OCI-M2 (cell line): ENCODE results near the gene SLC22A4.

Source experiments
- DNase-seq: peaks from one replicate; lab custom pipeline; 2025; ENCODE audit not compliant: unreplicated experiment; lab: John Stamatoyannopoulos, UW

SLC22A4 gene

GRCh38 chr5:132371603-132371994 is 77.4 kb downstream of the SLC22A4 start:
- no peak for DNase-seq

- DNase-seq: no peak
These were observed 77.9 kb downstream of the SLC22A4 start for GRCh38 chr5:132372127-132372526.

GRCh38 chr5:132372542-132372941 is 78.3 kb downstream of the SLC22A4 start:
- DNase-seq: no peak

- no peak for DNase-seq
These were observed 81.8 kb downstream of the SLC22A4 start for GRCh38 chr5:132375957-132376356.

- no peak for DNase-seq
These were observed 82.8 kb downstream of the SLC22A4 start for GRCh38 chr5:132376694-132377641.

- DNase-seq: no peak
These were observed 83.5 kb downstream of the SLC22A4 start for GRCh38 chr5:132377738-132378137.

- no peak for DNase-seq
These were observed 84.4 kb downstream of the SLC22A4 start for GRCh38 chr5:132378580-132378979.

- no peak for DNase-seq
These were observed 85.9 kb downstream of the SLC22A4 start for GRCh38 chr5:132380047-132380446.

- DNase-seq: no peak
These were observed 86.5 kb downstream of the SLC22A4 start for GRCh38 chr5:132380741-132381140.

- no peak for DNase-seq
These were observed 87.4 kb downstream of the SLC22A4 start for GRCh38 chr5:132381614-132382013.

GRCh38 chr5:132383261-132383660 is 89.1 kb downstream of the SLC22A4 start:
- no peak for DNase-seq

GRCh38 chr5:132383984-132384383 is 89.8 kb downstream of the SLC22A4 start:
- no peak for DNase-seq

GRCh38 chr5:132384506-132385050 is 90.4 kb downstream of the SLC22A4 start:
- DNase-seq: no peak

- DNase-seq: no peak
These were observed 91.3 kb downstream of the SLC22A4 start for GRCh38 chr5:132385326-132386105.

- DNase-seq: no peak
These were observed 92.6 kb downstream of the SLC22A4 start for GRCh38 chr5:132386644-132387286.

- DNase-seq: no peak
These were observed 93.5 kb downstream of the SLC22A4 start for GRCh38 chr5:132387640-132388117.

GRCh38 chr5:132388244-132389050 is 94.3 kb downstream of the SLC22A4 start:
- DNase-seq: no peak

- DNase-seq: no peak
These were observed 94.8 kb downstream of the SLC22A4 start for GRCh38 chr5:132389051-132389331.

- DNase-seq: no peak
These were observed 95.5 kb downstream of the SLC22A4 start for GRCh38 chr5:132389585-132390286.

- no peak for DNase-seq
These were observed 97.1 kb downstream of the SLC22A4 start for GRCh38 chr5:132391247-132391646.
